Activated CD4-positive, CD25-positive, alpha-beta regulatory T cell (primary cell): ENCODE measurements around the gene USH1C.

Experiments
- DNase-seq, 4 experiments: peaks; one replicate each; lab custom pipeline; 2025; lab: John Stamatoyannopoulos, UW

The USH1C gene

DNA sequence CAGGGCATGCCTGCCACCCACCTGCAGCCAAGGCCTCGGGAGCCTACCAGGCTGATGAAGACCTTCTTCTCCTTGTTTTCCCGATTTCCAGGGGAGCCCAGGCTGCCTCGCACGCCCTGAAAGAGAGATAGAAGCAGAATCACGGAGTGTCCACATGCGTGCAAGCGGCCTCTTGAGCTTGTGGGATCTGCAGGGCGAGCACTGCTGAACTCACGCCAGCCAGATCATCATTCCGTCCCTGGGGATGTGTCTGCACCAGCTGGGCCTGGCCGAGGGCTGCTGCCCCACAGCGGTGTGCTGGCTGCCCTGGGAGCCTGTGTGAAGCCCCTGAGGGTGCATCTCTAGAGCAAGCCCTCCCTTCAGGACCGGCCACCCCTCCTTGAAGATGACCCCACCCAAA, 17.9 kb downstream of the USH1C start:
- DNase-seq: no peak

DNA sequence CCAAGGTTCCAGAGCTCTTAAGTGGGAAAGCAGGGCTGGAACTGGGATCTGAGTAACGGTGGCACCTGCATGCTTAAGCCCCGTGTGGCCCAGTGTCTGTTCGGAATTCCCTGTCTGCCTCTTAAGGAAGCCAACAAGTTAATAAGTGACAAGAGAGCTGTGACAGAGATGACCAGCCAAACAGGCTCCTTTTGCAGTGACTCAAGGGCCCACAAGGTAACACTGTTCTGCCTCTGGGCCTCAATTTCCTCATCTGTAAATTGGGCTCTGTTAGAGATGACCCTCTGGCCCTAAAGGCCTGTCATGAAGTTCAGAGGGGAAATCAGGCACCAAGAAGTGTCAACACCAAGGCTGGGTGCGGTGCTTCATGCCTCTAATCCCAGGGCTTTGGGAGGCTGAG, 18.6 kb downstream of the USH1C start:
- DNase-seq: no peak

DNA sequence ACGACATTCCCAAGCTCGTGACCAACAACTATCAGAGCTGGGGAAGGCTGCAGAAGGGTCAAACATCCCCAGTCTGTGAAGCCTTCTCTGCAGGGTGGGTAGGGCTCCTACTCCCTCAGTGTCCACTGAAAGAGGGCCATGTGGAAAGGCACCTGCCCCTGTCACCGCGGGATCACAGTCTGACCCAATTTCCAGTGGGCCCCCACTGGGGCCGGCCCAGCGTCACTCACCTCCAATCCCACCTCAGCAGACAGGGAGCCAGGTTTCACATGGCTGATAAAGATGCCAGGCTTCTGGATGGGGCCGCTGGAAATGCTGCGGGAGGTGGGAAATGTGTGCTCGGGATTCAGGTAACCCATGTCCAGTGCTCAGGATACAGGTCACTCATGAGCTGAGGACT, 20.0 kb downstream of the USH1C start:
- DNase-seq: no peak

DNA sequence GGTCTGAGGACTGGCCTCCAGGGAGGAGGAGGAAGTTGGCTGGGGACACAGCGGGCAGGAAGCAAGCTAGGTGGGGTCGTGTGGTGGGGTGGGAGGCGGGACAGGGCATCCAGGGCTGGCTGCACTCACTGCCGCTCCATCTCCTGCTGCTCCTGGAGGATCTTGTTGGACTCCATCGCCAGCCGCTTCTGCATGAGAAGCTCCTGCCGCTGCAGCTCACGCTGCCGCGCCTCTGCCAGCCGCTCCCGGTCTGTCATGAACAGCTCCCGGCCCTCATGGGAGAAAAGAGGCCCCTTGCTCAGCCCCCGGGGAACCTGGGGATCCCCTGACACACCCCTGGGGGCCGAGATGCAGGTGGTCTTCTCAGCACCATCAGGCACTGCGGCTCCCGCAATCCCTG, 21.6 kb downstream of the USH1C start:
- DNase-seq: no peak

DNA sequence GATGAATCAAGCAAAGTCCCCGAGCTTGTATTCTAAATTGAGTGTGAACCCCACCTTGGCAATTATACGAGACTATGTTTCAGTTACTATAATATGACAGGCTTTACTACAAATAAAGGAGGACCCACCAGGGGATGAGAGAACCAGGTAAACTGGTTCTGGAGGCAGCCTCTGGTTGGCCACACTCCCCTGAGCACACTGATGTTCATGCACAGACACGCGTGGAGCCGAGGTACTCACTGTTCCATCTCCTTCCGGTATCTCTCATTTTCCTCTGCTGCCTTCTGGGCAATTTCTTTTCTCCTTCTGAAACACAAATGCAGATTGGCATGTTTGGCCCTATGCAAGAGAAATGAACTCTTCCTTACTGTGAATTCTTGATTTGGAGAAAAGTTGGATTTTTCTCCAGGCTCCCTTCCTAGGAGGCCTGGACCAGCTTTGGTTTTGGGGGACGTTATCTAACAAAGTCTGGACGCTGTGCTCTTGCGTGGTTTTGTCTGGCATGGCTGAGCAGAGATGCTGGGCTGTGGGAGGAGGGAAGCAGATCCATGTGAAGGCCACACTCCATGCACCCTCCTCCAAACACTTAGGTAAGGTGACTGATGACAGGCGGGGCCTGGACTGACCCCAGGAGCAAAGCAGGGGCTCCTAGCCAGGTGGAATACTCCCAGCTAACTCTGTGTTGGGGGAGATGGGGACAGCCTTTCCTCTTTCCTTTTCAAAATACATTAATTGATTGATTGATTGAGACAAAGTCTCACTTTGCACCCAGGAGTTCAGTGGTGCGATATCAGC, 22.9 kb downstream of the USH1C start:
- no peak for DNase-seq

DNA sequence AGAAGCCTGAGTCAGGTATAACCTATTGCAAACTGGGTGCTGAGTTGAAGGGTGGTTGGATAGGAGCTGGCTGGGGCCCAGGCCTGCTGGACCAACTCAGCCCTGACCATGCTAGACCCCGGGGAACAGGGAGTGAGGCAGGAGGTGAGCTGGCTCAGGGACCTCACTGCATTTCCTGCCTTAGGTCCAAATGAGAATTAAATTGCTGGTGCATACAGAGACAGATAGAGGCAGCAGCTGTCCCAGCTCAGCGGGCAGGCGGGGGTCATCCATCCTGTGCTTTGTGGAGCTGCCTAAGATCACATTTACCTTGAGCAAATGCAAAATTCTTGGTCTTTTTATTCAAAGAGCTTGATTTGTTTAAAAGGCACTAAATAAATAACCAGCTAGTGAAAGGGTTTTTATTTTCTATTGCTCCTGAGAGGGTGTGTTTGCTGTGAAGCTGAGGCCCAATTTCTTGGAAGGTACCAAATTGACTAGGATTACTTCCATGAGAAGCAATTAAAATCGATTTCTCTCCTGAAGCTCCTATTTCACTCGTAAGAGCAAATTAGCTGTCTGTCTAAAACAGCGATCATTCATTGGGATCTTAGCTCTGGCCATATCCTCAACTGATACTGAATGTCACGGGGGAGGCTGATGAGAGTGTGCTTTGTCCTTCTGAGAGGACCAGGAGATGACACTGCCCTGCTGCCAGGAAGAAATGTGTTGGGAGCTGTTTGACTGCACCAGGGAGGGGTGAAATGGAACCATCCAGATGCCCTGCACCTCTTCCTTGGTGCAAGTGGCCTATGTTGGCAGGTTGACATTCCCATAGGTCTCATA, 24.9 kb downstream of the USH1C start:
- no peak for DNase-seq

DNA sequence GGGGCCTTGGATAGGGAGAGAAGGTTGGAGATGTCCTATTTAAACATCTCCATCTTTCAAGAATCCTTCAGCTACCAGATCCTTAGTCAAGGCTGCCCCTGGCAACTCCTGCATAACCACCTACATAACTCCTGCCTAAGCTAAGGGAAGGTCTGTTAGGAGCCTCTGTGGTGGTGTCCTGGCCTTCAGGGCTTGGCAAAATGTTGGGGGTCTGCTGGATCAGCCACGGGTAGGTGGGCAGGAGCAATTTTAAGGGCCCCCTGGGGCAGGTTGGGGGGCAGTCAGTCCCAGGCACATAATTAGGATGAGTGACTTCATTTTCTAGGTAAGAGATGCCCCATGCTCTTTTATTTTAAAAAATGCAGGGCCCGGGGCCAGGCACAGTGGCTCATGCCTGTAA, 25.9 kb downstream of the USH1C start:
- DNase-seq: no peak

DNA sequence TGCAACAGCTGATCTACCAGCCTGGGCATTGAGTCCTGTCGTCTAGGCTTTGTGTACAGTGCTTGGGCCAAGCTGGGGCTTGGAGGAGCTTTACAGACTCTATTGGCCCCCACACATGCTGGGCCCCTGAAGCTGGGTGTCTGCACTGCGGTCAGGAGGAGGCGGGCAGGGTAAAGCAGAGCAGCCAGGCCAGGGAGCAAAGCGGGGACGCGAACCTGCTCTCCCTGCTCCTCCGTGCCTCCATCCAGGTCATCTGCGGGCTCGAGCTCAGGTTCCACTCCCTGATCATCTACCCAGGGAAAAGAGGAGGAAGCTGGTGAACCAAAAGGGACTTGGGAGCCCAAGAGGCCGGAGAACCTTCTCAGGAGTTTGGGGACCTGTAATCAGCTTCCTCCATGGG, 27.0 kb downstream of the USH1C start:
- DNase-seq: no peak

DNA sequence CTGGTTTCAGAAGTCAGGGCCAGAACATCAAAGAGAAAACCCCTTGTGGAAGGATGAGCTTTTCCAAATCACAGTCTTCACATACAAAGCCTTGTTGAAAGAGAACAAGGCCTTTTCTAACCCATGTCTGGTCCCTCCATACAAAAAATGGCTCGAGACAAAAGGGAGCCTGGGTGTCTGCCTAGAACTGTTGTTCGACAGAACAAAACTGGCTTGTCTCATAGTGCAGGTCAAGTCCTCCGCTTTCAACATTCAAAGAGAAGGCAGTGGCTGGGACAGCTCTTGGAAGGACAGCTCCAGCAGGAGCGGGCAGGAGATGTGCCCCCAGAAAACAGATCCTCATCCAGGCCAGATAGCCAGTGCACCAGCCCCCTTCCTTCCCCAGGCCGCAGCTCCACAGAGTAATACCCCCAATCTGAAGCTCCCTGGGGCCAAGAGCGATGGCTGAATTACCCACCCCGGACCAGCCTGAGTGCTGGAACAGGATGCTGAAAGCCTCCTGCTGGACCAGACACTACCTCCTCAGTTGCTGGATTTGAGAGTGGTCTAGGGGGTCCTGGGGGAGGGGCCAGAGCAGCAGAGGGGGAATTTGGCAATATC, 27.6 kb downstream of the USH1C start:
- DNase-seq: no peak

DNA sequence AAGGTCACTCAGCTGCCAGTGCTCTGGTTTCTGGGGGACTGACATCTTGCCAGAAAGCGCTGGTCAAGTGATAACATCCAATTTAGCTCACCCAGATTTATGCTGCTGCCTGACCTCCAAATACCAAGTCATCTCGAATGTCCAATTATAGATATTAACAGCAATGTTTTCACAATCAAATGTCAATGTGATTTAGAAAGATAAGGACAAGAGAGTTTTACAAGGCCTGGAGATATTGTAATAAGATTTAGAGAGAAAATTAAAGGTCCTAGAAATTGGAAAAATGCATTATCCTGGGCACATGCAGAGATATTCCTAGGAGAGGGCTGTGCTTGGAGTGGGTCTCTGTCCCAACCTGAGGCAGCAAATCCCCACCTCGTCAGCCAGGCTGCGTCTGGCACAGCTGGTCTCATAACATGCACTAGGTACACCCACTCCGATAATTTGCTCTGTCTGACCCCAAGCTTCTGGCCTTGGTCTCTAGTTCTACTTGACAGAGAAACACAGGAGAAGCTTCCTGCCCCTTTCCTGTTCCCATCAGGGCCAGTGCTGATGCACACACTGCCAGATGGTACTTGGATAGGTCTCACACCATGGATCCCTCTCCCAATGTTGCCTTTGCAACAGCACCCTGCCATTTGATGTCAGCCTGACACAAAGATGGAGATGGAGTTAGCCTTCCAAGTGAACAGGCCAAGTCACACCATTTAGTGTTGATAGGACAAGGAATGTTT, 28.6 kb downstream of the USH1C start:
- no peak for DNase-seq

DNA sequence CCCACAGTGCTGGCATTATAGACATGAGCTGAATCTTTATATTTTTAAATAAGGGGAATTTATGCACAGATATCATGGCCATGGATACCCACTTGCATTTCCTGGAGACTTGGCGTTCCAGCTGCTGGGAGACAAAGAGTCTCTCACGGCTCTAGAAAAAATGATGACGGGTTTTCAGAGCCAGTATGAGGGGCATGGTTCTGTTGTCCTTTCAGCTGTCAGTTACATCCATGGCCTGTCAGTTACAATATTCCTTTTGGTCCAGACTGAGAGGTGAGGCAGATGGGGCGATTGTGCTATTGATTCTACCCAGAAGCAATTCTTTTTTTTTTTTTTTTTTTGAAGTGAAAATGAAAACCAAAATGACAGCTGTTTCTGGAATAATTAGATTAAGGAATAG, 29.7 kb downstream of the USH1C start:
- DNase-seq: no peak

DNA sequence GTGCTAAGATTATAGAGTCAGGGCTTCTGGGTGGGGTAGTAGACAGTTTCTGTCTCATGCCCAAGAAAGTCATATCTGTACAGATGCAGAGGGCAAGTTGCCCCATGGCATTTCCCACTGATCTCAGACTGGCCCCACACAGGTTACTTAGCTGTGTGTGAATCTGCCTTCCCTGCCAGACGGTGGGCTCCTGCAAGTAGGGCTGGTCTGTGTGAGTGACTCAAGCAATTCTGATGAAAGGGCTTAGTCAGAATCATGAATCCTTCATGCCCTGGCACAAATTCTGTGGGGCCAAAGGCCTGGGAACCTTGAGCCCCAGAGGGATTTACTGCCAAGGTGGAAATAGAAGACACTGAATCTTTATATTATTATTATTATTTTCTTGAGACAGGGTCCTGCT, 30.4 kb downstream of the USH1C start:
- no peak for DNase-seq

DNA sequence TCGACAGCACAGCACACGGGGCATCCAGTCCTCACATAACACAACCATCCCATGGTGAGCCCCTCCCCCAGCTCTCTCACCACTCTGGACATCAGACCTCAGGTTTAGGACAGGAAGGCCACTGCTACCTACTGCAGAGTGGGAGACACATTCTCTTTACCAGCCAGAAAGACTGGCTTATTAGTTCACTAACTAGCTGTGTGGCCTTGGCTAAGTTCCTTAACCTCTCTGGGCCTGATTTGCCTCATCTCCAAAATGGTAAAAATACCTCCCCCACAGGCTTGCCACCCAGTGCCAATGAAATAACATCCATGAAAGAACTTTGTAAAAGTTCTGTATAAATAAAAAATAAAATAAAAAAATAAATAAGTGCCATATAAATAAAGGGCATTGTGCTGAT, 32.1 kb downstream of the USH1C start:
- no peak for DNase-seq

DNA sequence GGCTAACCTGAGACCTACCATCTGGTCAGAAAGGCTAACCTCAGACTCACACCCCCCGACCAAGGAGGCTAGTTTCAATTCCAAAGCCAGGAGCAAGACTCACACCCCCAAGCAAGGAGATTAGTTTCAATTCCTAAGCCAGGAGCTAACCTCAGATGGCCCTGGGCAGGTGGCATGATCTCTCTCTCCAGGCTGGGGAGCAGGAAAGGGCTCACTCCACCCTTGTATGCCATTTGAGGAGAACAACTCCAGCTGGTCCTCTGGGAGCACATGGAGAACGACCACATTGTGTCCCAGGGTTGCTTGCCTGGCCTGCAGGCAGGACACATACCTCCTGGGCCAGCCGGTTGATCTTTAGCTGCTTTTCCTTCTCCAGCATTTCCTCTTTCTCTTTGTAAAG, 32.6 kb downstream of the USH1C start:
- DNase-seq: no peak

DNA sequence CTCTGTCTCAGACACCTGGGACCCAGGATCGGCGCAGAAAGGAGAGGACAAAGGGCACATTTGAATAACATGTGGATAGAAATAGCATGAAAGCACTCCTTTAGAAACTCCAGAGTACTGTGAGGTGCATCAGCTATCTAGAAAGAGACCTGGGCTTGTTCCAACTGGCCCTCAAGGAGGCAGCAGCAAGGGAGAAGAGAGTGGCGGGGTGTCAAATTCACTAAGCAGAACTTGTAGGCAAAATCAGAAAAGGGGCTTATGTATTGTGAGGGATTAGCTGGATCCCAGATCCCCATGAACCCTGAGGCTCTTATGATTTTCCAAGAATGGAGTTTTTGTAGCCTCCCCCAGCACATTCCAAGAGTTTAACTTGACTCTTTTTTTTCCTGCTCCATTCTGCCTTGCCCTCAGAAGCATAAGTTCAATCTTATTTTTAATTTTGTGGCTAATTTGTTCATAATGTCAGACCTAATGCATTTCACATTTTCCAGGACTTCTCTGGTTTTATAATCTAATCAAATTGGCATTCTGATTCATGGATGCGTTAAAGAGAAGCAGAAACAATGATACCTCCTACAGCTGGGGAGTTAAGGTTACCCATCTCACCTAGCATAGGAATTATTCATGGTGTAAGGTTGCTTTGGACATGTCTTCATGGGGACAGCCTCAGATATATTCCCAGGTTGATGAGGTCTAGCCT, 33.6 kb downstream of the USH1C start:
- no peak for DNase-seq

DNA sequence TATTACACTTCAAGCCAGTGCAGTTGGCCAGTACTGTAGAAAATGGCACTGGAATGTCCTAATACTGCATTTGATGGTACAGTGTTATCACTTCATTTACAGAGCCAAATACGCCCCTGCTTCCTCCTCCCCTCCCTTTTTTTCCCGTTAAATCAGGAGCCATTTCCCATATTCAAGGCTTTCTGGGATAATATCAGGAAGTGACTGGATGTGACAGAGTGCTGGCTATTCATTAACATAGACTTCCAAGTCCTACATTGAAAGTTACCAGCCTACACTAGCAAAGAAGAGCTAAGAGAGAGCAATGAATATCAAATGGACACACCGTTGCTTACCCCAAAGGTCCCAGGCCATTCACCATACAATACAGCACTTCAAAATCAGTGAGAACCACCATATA, 35.4 kb downstream of the USH1C start:
- no peak for DNase-seq

DNA sequence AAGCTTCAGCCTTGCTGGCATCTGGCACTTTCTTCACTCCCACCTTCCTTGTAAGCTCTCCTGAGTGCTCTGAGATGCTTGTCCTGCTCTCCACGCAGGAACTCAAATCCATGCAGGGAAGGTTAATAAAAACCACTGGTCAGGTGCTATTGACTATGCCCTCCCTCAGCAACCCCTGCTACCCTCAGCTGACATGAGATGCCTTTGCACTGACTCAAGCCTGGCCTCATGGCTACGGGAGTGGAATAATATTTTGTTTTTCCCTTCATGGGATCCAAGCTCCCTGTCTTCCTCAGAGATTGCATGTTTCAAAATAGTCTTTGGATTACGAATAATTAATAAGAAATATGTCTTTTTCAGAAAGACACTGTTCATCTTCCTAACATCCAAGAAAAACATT, 35.9 kb downstream of the USH1C start:
- no peak for DNase-seq

DNA sequence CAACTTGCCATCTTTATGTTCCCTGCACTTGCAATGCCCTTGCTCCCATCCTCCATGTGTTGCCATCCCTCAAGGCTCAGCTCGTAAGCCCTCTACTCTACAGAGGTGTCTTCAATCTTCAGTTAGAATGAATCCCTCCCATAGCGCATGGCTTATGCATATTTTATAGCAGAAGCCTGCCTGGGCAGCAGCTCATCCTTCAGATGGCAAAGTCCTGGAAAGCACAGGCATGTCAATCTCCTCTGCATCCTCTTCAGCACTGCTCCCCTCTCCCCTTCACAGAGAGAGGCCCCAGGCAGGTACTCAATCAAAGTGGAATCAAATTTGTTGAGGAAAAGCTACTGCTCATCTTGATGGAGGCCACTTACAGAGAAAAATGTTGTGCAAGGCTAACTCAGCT, 36.4 kb downstream of the USH1C start:
- no peak for DNase-seq

DNA sequence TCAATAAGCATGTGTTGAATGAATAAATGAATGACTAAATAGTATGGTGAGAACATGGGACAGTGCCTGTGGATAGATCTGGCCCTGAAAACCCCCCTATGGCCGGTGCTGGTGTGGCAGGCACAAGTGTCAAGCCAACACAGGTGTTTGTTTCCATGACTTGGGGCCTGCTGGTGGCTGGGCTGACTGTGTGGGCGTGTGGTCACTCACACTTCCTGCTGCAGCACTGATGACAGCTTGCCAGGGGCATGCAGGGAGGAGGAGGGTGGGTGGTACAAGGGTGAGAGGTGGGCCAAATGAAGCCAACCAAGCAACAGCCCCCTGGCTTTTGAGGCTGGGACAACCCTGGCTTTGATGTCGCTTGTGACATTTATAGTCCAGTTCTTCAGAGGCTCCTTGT, 37.3 kb downstream of the USH1C start:
- DNase-seq: no peak

DNA sequence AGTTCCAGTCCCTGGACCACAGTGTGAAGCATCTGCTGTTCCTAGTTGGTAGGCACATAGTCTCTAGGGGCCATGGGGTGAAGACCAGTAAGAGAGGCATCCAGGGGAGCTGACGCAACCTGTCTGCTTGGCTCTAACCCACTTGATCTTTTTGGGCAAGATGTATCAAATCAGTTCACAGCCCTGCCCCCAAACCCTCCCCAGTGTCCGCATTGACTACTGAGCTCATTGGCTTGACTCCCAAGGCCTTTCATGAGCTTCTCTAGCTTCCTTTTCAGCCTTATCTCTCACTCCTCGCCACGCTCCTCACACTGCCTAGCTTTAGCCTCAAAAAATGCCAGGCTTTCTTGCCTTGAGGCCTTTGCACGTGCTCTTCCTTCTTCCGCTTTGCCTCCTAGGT, 37.9 kb downstream of the USH1C start:
- no peak for DNase-seq

DNA sequence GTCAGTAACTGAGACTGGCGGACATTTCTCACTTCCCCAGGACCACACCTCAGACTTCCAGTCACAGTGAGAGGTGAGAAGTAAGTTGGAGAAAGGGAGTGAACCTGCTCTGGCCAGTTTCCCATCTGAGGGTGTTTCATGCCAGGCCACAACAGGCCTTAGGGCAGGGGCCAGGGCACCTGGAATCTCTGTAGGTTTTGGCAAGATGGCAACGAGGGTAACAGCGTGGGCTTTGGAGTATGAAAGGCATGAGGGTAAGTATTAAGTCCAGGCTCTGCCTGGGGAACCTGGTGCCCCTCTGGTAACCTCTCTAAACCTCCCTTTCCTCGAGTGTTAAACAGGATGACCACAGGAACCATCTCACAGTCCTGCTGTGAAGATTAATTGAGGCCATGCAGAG, 39.1 kb downstream of the USH1C start:
- no peak for DNase-seq
